ENCODE data around the gene ASPG.

The ASPG gene

DNA sequence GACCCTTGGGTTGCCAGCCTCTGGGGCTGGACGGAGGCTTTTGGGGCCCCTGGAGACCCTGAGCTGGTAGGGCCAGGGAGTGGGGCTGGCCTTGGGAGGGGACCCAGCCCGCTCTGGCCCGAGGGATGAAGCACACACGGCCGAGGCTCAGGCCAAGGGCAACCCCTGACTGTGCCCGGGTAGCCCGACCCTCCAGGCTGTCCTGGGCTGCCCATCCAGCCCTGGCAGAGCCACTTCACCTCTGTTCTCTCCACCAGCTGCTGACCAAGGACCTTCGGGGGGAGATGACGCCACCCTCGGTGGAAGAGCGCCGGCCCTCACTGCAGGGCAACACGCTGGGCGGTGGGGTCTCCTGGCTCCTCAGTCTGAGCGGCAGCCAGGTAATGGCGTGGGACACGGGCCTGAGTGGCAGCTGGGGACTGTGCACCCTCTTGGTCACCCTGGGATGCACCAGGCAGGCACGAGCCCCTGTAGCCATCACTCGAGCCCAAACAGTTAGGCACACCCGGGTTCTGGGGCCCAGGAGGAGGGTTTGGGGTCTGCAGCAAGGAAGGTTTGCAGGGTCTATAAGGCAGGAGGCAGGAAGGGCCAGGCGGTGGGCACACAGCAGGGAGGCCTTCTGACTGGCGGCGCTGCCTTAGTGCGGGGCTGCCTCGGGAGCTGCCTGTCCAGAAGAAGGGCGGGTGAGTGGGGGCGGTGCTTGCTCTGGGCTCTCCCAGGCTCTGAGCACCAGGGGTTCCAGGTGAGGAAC is 19.7 kb downstream of the ASPG start:
- DNase-seq (ENCODE audit: low read depth in 2 of 2), result no peak

DNA sequence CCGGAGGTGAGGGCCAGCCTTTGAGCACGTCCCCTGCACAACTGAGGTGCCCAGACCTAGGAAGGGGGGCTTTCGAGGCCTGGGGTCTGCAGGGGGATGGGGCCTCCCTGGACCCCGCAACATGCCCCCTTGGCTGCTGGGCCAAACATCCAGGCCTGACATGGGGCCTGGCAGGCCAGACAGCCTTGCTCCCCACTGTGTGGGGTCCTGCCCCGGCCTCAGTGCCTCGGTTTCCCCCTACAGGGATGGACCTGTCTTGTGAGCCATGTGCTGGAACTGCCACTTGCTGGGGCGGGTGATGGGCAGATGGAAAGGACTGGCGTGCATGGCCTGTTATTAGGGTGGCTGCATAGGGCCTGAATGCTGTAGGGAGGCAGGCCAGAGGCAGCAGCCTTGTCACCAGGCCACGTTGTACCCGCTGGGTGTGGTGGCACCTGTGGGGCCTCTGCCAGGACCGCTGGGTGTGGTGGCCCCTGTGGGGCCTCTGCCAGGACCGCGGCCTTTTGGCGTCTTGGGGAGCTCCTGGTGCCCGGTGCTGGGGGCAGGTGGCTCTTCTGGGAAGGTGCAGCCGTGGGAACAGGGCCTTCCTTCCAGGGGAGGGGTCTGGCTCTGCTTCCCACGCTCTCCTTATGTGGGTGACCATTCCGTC is 20.4 kb downstream of the ASPG start:
- DNase-seq (ENCODE audit: low read depth in 2 of 2), result no peak

- DNase-seq (ENCODE audit: low read depth in 2 of 2), result no peak
Observed at GRCh38 chr14:104106471-104106991, 21.0 kb downstream of the ASPG start.

GRCh38 chr14:104107101-104107581 is 21.6 kb downstream of the ASPG start:
- no peak for DNase-seq (ENCODE audit: low read depth in 2 of 2)

- no peak for DNase-seq (ENCODE audit: low read depth in 2 of 2)
Observed at GRCh38 chr14:104107611-104108569, 22.4 kb downstream of the ASPG start.

DNA sequence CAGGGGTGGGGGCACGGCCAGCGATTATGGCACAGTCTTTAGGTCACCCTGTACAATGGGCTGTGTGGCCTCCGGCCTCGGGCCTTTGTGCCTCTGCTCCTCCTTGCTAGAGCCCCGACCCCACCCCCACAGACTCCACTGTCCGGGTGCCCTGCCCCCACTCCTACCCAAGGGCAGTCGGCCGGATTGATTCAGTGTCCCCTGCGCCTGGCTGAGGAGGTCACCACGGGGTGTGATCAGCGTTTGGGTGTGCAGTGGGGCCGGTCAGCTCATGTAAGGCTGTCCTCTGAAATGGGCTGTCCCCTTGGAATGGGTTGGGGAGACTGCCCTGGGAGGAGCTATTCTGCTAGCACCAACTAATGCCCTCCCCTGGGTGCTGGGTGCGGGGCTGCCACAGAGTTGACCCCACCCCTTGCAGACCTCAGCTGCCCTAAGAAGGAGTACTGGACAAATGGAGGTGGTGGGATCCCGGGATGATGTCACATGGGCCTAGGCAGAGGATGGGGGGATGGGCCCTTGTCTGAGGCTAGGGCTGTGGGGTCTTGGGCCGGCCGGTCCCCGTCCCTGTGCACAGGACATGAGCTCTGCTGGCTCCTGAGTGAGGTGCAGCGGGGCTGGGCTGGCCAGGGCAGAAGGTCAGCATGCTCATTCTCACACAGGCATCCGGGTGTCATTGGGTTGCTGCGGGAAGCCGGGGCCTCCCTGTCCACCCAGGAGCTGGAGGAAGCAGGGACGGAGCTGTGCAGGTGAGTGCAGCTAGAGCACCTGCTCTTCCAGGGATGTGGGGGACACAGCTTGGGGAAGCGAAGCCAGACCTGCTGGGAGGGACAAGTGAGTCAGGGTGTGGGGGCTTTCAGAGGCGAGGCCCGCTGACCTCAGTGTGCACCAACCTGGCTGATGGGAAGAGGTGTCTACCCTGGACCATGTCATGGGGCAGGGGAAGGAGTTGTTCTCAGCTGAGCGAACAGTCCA is 23.4 kb downstream of the ASPG start:
- no peak for DNase-seq (ENCODE audit: low read depth in 2 of 2)

DNA sequence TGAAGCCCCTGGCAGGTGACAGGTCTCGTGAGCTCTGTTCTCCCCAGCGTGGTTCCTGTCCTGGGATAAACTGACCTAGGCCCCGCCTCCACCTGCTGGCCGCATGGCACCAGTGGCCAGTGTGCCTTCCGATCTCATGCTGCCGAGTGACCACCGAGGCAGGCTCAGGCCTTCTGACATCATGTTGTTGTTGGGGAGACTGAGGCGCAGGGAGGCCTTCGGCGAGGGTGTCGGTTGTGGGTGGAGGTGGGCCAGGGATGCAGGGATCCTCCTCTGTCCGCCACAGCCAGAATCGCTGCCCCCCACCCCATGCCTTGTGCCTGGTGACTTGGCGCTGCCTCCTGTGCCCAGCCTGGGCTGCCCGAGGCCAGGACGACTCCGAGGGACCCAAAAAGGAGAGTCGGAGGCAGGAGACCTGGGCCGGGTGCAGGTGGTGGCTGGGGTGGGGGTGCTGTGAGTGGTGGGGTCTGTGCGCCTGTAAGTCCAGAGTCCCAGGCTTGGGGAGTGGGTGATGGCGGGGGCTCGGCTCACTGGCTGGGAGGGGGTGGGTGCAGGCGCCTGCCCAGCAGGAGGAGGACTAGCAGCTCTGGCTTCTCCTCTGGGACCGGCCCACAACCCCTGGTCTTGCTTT is 24.3 kb downstream of the ASPG start:
- DNase-seq (ENCODE audit: low read depth in 2 of 2), result no peak

- DNase-seq (ENCODE audit: low read depth in 2 of 2), result no peak
Observed at GRCh38 chr14:104110491-104111209, 25.1 kb downstream of the ASPG start.

- DNase-seq (ENCODE audit: low read depth in 2 of 2), result no peak
Observed at GRCh38 chr14:104111301-104112112, 26.0 kb downstream of the ASPG start.

DNA sequence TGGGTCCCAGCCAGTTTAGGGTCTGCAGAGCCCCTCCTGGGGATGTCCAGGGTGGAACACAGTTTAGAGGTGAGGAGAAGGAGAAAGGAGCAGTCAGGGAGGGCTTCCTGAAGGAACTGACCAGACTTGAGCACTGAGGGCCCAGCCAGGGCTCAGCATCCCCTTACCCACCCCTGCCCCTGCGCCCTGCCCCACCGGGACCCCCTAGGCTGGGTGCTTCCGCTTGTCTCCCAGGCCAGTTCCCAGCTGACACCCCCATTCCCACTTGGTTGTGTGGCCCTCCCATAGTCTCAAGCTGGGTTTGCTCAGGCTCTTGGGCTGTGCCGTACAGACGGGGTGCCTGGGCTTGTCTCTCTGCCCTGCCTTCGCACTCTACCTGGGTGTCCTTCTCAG is 26.6 kb downstream of the ASPG start:
- no peak for DNase-seq (ENCODE audit: low read depth in 2 of 2)

DNA sequence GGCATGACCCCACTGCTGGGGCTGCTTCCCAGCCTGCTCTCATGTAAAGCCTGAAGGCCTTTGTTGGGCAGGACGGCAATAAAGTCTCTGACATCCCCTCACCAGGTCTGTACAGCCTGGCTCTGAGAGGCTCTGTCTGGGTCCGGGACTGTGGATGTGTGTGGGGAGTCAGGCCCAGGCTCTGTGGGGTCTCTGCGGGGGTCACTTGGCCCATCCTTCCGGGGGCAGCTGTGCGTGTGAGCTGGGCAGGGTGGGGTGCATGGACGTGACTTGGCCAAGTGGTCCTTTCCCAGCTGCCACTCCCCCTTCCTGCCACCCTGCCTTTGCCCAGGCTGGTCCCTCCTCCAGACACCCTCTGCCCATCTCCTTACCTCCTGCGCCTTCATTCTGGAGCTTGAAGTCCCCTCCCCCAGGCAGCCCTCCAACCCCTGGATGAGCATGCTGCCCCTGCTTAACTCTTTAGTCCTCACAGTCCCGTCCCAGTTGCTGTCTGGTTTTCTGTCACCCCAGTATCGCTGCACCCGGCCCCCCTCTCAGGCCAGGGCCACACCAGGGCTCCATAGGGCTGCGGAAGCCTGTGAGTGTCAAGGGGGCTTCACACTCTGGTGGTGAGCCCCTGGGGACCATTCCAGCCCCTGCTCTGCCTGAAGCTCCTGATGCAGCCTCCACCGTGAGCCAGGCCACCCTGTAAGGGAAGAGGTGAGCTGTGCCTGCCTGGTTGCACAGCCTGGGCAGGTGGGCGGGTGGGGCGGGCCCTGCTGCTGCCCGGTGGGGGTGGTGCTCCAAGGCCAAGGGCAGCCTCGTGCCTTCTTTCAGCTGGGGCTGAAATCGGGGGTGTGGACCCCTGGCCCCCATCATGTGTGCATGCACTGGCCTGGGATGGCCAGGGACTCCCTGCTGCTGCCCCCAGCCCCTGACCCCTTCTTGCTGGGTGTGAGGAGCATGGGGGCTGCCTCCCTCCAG is 27.4 kb downstream of the ASPG start:
- DNase-seq (ENCODE audit: low read depth in 2 of 2), result no peak

DNA sequence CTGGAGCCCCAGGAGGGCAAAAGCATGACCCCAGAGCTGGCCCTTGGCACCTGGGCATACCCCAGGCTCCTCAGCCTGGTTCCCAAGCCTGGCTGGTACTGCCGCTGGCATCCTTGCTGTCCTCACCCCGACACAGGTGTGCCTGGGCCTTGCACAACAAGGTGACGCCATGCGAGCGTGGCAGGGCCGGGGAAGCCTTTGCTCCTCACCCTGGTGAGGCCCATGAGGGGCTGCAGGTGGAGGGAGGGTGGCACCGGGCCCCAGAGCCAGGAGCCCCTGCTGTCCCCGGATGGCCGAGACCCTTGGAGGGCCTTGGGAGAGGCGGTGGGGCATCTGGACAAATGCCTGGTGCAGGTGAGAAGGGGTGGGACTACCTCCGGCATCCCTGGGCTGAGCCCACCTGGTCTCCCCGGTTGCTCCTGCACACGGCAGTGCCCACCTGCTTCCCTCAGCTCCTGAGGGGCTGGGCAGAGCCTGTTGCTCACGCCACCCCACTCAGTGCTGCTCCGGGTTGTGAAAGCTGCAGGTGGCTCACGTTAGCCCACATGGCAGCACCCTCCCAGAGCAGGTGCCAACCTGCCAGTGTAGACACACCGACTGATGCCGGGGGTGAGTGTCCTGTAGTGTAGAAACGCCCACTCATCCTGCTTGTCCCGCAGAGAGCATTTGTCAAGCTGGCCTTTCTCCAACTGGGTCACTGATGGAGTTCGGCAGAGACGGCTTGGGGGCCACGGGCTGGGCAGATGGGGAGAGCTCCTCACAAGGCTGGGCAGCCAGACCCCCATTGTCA is 28.3 kb downstream of the ASPG start:
- DNase-seq (ENCODE audit: low read depth in 2 of 2), result no peak

DNA sequence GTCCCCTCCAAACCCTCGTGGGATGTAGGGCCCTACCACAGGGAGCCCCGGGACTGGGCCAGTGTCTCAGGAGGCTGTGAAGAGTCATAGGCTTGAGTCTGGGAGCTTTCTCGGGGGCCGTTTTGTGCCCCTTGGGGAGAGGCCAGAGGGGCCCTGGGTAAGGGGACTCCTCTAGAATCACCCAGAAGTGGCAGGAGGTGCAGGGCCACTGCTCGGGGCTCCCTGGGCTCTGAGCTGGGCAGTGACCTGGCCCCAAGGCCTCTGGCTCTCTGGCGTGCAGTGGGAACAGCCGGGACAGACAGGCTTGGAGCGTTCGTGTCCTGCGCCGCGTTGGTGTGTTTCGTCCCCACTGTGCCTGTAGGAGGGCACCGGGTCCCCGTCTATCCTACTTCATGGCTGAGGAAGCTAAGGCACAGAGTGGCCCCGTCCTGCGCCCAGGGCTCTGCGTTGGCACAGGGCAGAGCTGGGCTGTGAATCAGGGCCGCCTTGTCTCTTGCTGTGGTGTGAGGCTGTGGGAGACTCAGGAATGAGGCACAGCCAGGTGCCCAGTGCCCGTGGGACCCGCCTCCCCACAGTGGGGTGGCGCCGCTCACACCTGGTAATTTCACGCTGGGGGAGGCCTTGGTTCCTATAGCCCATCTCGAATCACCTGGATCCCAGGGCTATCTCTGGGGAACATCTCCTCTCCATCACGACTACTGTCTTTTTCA is 29.1 kb downstream of the ASPG start:
- DNase-seq (ENCODE audit: low read depth in 2 of 2), result no peak

GRCh38 chr14:104115131-104115600 is 29.7 kb downstream of the ASPG start:
- DNase-seq (ENCODE audit: low read depth in 2 of 2), result no peak

DNA sequence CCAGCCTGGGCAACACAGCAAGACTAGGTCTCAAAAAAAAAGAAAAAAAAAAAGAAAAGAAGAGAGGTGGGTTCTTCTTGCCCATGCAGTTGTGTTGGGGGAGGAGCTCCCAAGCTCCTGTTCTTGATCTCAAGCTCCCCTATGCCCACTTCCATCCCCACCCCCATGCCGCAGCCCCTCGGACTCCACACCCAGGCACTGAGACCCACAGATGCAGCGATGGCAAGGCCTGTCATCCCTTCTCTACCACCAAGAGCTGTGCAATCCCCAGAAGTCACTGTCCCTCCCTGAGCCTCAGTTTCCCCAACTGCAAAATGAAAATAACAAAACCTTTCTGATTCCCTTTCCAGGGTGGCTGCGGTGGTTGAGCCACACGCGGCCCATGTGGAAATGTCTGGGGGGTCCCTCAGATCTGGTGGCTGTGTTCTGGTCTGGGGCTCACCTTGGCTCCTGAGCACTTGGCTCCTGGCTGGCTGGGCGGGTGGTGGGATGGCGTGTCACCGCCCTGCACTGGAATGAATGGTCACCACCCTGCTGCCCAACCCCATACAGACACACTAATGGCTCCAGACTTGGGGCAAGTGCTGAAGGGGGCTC is 30.3 kb downstream of the ASPG start:
- no peak for DNase-seq (ENCODE audit: low read depth in 2 of 2)
